Measurements from ENCODE around the gene TMEM204. TPM values are rescaled to one million over a fixed set of nuclear protein-coding genes. Genes with fewer than 3 reads are reported as not detected.
"Not testable (repeated sequence)": the region's sequence is repeated elsewhere in the genome, so short reads cannot be mapped to it uniquely, and the experiment has no call there.

TMEM204 gene
- total RNA-seq, 4 donors from 2014 or later: 14.7 to 27.7 (median 22.1) TPM

- in situ Hi-C loops (cut with MboI; ENCODE audit: low sequenced_read_pairs in 4 of 4) (no loop called here), intact Hi-C loops (cut with DNase I; ENCODE audit: low total_unique reads) (no loop called here)
- DNase-seq (no peak), ATAC-seq (no peak)
- TF ChIP-seq POLR2A (IDR thresholded peaks at IDR 0.05) (no peak), CTCF (IDR thresholded peaks at IDR 0.05 in 4 of 5, conservative IDR thresholded peaks at IDR 0.05 in 1 of 5) (no peak)
- Histone ChIP-seq H3K27me3 (no peaks in the 10 kb centered on the region), H3K9me3 (no peaks in the 10 kb centered on the region), H3K27ac (no peak overlapping the region), H3K4me3 (no peak overlapping the region), H3K4me1 (no peaks in the 10 kb centered on the region), H3K36me3 (peaks cover 0 to 10% of the 10 kb centered on the region in 2 donors)
Measured at GRCh38 chr16:1590930-1591705, 57.7 kb downstream of the TMEM204 start.

GRCh38 chr16:1592446-1592845 is 59.0 kb downstream of the TMEM204 start:
- Histone ChIP-seq H3K27ac (peak overlapping the region in 1 of 4 donors; percentile 9), H3K27me3 (no peaks in the 10 kb centered on the region), H3K9me3 (no peaks in the 10 kb centered on the region), H3K36me3 (peaks cover 0 to 1% of the 10 kb centered on the region in 2 donors), H3K4me1 (no peaks in the 10 kb centered on the region), H3K4me3 (no peak overlapping the region)
- ATAC-seq (no peak), DNase-seq (no peak)
- in situ Hi-C loops (cut with MboI; ENCODE audit: low sequenced_read_pairs in 4 of 4): no loop called here
- TF ChIP-seq CTCF (IDR thresholded peaks at IDR 0.05 in 4 of 5, conservative IDR thresholded peaks at IDR 0.05 in 1 of 5) (no peak), POLR2A (IDR thresholded peaks at IDR 0.05) (no peak)
- intact Hi-C loops (cut with DNase I; ENCODE audit: low total_unique reads): no loop called here

GRCh38 chr16:1595511-1595910 is 62.0 kb downstream of the TMEM204 start:
- H3K27me3 ChIP-seq; H3K4me1 ChIP-seq; H3K36me3 ChIP-seq; H3K9me3 ChIP-seq; DNase-seq; in situ Hi-C loops (cut with MboI; ENCODE audit: low sequenced_read_pairs in 4 of 4); H3K4me3 ChIP-seq; intact Hi-C loops (cut with DNase I; ENCODE audit: low total_unique reads); H3K27ac ChIP-seq; ATAC-seq: not testable (repeated sequence)

GRCh38 chr16:1596516-1596915 is 63.0 kb downstream of the TMEM204 start:
- in situ Hi-C loops (cut with MboI; ENCODE audit: low sequenced_read_pairs in 4 of 4): no loop called here
- H3K27me3 ChIP-seq: no peaks in the 10 kb centered on the region
- no peaks in the 10 kb centered on the region for H3K4me1 ChIP-seq
- H3K9me3 ChIP-seq: no peaks in the 10 kb centered on the region
- DNase-seq (no peak), ATAC-seq (no peak)
- no peak overlapping the region for H3K4me3 ChIP-seq
- no peaks in the 10 kb centered on the region for H3K36me3 ChIP-seq
- intact Hi-C loops (cut with DNase I; ENCODE audit: low total_unique reads): no loop called here
- TF ChIP-seq CTCF (IDR thresholded peaks at IDR 0.05 in 4 of 5, conservative IDR thresholded peaks at IDR 0.05 in 1 of 5): no peak
- TF ChIP-seq POLR2A (IDR thresholded peaks at IDR 0.05): no peak
- no peak overlapping the region for H3K27ac ChIP-seq

GRCh38 chr16:1597154-1597553 is 63.7 kb downstream of the TMEM204 start:
- no peak overlapping the region for H3K4me3 ChIP-seq
- no peak for ATAC-seq
- no peaks in the 10 kb centered on the region for H3K4me1 ChIP-seq
- no peak for DNase-seq
- intact Hi-C loops (cut with DNase I; ENCODE audit: low total_unique reads) (no loop called here), in situ Hi-C loops (cut with MboI; ENCODE audit: low sequenced_read_pairs in 4 of 4) (no loop called here)
- H3K36me3 ChIP-seq: peaks cover 0 to 4% of the 10 kb centered on the region in 2 donors
- TF ChIP-seq CTCF (IDR thresholded peaks at IDR 0.05 in 4 of 5, conservative IDR thresholded peaks at IDR 0.05 in 1 of 5): no peak
- no peak for TF ChIP-seq POLR2A (IDR thresholded peaks at IDR 0.05)
- H3K27me3 ChIP-seq: no peaks in the 10 kb centered on the region
- no peak overlapping the region for H3K27ac ChIP-seq
- no peaks in the 10 kb centered on the region for H3K9me3 ChIP-seq
